SK-N-SH treated with all-trans-retinoic acid at 6 μM for 48 hours (cell line): Measurements from ENCODE around the gene TMED6.

Experiments used
- ATAC-seq: fragments of 200-7000 bp; cut with Tn5 transposase; 3 replicates; pipeline ENCODE4 v1.9.1; 2020; ENCODE audit warnings: mild to moderate bottlenecking, moderate library complexity
- ARNTL ChIP-seq: fragments of 450-650 bp; formaldehyde crosslinking; IDR thresholded peaks from 2 replicates; pipeline ENCODE4 v1.5.0; 2020; ENCODE audit warnings: low read depth, mild to moderate bottlenecking, moderate library complexity, borderline replicate concordance
- CSDC2 ChIP-seq: fragments of 250-450 bp; sonication (Bioruptor Pico); IDR thresholded peaks from 2 replicates; pipeline ENCODE4 v1.5.0; 2020; ENCODE audit warnings: mild to moderate bottlenecking, moderate library complexity
- ESRRG ChIP-seq: fragments of 250-450 bp; sonication (Bioruptor Pico); IDR thresholded peaks from 2 replicates; pipeline ENCODE4 v1.6.1; 2021; ENCODE audit warnings: mild to moderate bottlenecking
- ISL1 ChIP-seq: fragments of 250-450 bp; sonication (Bioruptor Pico); IDR thresholded peaks from 2 replicates; pipeline ENCODE4 v2.1.2; 2022; ENCODE audit warnings: mild to moderate bottlenecking, moderate library complexity
- OSR1 ChIP-seq: fragments of 250-450 bp; sonication (Bioruptor Pico); IDR thresholded peaks from 2 replicates; pipeline ENCODE4 v1.8.0; 2022; ENCODE audit warnings: moderate library complexity, mild to moderate bottlenecking, inconsistent platforms
- POU6F1 ChIP-seq: fragments of 250-450 bp; sonication (Bioruptor Pico); IDR thresholded peaks from 2 replicates; pipeline ENCODE4 v1.8.0; 2021; ENCODE audit warnings: low read depth, mild to moderate bottlenecking, moderate library complexity, borderline replicate concordance
- PPARA ChIP-seq: fragments of 250-450 bp; sonication (Bioruptor Pico); IDR thresholded peaks from 2 replicates; pipeline ENCODE4 v1.5.0; 2020; ENCODE audit warnings: mild to moderate bottlenecking, borderline replicate concordance
- RARB ChIP-seq: fragments of 250-450 bp; sonication (Bioruptor Pico); IDR thresholded peaks from 2 replicates; pipeline ENCODE4 v1.8.0; 2021; ENCODE audit warnings: mild to moderate bottlenecking, moderate library complexity
- TCF4 ChIP-seq: fragments of 250-450 bp; sonication (Bioruptor Pico); IDR thresholded peaks from 2 replicates; pipeline ENCODE4 v1.8.0; 2021; ENCODE audit warnings: mild to moderate bottlenecking, moderate library complexity, borderline replicate concordance
- TOX ChIP-seq: fragments of 250-450 bp; sonication (Bioruptor Pico); IDR thresholded peaks from 2 replicates; pipeline ENCODE4 v1.8.0; 2021; ENCODE audit warnings: mild to moderate bottlenecking, moderate library complexity, borderline replicate concordance
- TSHZ2 ChIP-seq: fragments of 250-450 bp; sonication (Bioruptor Pico); IDR thresholded peaks from 2 replicates; pipeline ENCODE4 v1.5.0; 2020; ENCODE audit warnings: mild to moderate bottlenecking, moderate library complexity
- ZC3H10 ChIP-seq: fragments of 250-450 bp; sonication (Bioruptor Pico); IDR thresholded peaks from 2 replicates; pipeline ENCODE4 v1.5.1; 2021; ENCODE audit warnings: mild to moderate bottlenecking, moderate library complexity
- ZFP3 ChIP-seq: fragments of 250-450 bp; sonication (Bioruptor Pico); IDR thresholded peaks from 2 replicates; pipeline ENCODE4 v1.5.0; 2020; ENCODE audit warnings: mild to moderate bottlenecking, moderate library complexity
- ZFP30 ChIP-seq: fragments of 450-650 bp; formaldehyde crosslinking; IDR thresholded peaks from 2 replicates; pipeline ENCODE4 v1.5.0; 2022; ENCODE audit warnings: mild to moderate bottlenecking, moderate library complexity
- ZNF70 ChIP-seq: fragments of 450-650 bp; formaldehyde crosslinking; IDR thresholded peaks from 2 replicates; pipeline ENCODE4 v1.5.0; 2020; ENCODE audit warnings: mild to moderate bottlenecking, moderate library complexity
- ZNF8 ChIP-seq: fragments of 450-650 bp; formaldehyde crosslinking; IDR thresholded peaks from 2 replicates; pipeline ENCODE4 v1.5.0; 2020; ENCODE audit warnings: mild to moderate bottlenecking, moderate library complexity
- TF ChIP-seq, protein P1 (sequence below): fragments of 250-450 bp; sonication (Bioruptor Pico); IDR thresholded peaks from 2 replicates; pipeline ENCODE4 v1.5.1; 2021; ENCODE audit warnings: mild to moderate bottlenecking, moderate library complexity
- TF ChIP-seq, protein P2 (sequence below): fragments of 250-450 bp; sonication (Bioruptor Pico); IDR thresholded peaks from 2 replicates; pipeline ENCODE4 v1.5.1; 2020; ENCODE audit warnings: low read depth, mild to moderate bottlenecking, moderate library complexity
- TF ChIP-seq, protein P3 (sequence below): fragments of 250-450 bp; sonication (Bioruptor Pico); IDR thresholded peaks from 2 replicates; pipeline ENCODE4 v1.8.0; 2020; ENCODE audit warnings: mild to moderate bottlenecking, moderate library complexity, borderline replicate concordance

Gene TMED6

DNA sequence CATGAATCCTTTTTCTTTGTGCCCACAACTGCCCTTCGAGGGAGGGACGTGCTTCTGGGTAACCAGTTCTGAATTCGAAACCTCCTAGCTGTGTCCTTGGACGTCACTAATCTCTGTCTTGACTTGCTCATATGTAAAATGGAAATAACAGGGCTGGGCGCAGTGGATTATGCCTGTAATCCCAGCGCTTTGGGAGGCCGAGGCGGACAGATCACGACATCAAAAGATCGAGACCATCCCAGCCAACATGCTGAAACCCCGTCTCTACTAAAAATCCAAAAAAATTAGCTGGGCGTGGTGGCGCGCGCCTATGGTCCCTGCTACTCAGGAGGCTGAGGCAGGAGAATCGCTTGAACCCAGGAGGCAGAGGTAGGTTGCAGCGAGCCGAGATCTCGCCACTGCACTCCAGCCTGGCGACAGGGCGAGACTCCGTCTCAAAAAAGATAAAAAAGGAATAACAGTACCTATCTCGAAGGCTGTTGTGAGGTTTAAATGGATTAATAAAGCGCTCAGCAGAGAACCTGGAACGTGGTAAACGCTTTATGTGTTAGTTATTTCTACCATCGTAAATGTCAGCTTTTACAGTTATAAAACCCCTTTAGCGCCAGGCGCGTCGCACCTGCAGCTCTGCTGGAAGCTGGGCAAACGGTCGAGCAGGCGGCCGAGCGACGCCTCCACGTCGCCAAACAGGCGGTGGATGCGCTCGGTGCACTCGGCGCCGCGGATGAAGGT, 12.9 kb downstream of the TMED6 start (continued):
- no peak for TF ChIP-seq TSHZ2
- TF ChIP-seq, protein P1, sequence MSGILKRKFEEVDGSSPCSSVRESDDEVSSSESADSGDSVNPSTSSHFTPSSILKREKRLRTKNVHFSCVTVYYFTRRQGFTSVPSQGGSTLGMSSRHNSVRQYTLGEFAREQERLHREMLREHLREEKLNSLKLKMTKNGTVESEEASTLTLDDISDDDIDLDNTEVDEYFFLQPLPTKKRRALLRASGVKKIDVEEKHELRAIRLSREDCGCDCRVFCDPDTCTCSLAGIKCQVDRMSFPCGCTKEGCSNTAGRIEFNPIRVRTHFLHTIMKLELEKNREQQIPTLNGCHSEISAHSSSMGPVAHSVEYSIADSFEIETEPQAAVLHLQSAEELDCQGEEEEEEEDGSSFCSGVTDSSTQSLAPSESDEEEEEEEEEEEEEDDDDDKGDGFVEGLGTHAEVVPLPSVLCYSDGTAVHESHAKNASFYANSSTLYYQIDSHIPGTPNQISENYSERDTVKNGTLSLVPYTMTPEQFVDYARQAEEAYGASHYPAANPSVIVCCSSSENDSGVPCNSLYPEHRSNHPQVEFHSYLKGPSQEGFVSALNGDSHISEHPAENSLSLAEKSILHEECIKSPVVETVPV (CRISPR knock-in tag): no peak
- no peak for TF ChIP-seq TCF4 (CRISPR knock-in tag)
- no peak for TF ChIP-seq TOX (CRISPR knock-in tag)
- no peak for TF ChIP-seq OSR1 (CRISPR knock-in tag)
- TF ChIP-seq ZFP30: no peak

- no peak for TF ChIP-seq ZC3H10 (CRISPR knock-in tag)
- TF ChIP-seq POU6F1 (CRISPR knock-in tag): no peak
- TF ChIP-seq CSDC2: no peak
- no peak for TF ChIP-seq ISL1 (CRISPR knock-in tag)
- no peak for TF ChIP-seq ESRRG (CRISPR knock-in tag)
- TF ChIP-seq, protein P2, sequence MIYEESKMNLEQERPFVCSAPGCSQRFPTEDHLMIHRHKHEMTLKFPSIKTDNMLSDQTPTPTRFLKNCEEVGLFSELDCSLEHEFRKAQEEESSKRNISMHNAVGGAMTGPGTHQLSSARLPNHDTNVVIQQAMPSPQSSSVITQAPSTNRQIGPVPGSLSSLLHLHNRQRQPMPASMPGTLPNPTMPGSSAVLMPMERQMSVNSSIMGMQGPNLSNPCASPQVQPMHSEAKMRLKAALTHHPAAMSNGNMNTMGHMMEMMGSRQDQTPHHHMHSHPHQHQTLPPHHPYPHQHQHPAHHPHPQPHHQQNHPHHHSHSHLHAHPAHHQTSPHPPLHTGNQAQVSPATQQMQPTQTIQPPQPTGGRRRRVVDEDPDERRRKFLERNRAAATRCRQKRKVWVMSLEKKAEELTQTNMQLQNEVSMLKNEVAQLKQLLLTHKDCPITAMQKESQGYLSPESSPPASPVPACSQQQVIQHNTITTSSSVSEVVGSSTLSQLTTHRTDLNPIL (CRISPR knock-in tag): no peak
- no peak for ATAC-seq
Measured at GRCh38 chr16:69334696-69335095, 16.9 kb downstream of the TMED6 start.

DNA sequence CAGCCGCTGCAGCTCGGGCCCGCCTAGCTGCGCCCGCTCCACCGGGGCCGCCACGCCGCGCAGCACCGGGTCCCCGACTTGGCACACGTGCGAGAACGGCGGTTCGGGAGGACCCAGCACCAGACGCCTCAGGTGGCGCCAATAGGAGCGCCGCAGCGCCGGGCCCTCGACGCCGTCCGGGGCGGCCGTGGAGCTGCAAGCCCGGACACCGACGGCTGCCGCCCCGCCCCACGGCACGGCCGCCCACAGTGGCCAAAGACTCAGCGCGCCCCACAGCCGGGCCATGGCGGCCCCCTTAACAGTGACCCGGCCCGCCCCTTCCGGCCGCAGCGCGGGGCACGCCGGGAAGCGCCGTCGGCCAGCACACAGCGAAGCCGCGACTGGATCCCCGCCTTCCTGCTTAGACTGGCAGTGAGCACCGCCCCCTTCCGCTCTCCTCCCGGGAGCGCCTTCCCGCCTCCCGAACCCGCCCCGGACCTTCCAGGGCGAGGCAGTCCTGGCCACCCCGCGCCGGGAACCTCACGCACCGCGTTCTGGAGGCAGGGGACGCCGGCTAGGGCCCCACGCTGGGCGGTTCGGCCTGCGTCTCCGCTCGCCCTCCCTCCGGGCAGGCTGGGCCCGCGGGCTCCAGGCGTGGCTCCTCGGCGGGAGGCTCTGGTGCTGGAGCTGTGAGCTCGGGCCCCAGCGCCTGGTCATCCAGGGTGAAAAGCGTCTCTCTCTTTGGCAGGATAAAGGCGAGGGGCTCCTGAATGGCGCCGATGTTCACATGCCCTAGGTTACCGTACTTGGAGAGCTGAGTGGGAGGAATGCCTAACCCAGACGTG, 21.1 kb downstream of the TMED6 start, which contains the start of gene PDF:
Gene PDF (minus strand): TSS at position 303 of the 824 bp plus-strand sequence. CDS start 18 bp downstream, at position 285.
- TF ChIP-seq, protein P3, sequence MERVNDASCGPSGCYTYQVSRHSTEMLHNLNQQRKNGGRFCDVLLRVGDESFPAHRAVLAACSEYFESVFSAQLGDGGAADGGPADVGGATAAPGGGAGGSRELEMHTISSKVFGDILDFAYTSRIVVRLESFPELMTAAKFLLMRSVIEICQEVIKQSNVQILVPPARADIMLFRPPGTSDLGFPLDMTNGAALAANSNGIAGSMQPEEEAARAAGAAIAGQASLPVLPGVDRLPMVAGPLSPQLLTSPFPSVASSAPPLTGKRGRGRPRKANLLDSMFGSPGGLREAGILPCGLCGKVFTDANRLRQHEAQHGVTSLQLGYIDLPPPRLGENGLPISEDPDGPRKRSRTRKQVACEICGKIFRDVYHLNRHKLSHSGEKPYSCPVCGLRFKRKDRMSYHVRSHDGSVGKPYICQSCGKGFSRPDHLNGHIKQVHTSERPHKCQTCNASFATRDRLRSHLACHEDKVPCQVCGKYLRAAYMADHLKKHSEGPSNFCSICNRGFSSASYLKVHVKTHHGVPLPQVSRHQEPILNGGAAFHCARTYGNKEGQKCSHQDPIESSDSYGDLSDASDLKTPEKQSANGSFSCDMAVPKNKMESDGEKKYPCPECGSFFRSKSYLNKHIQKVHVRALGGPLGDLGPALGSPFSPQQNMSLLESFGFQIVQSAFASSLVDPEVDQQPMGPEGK (CRISPR knock-in tag): no peak
- TF ChIP-seq ZFP3 (CRISPR knock-in tag) (no peak), ARNTL (no peak), ZNF70 (no peak), CSDC2 (no peak), PPARA (CRISPR knock-in tag) (no peak), ZNF8 (no peak), RARB (CRISPR knock-in tag) (no peak)
- TF ChIP-seq, protein P1 (CRISPR knock-in tag): no peak
- TF ChIP-seq, all 23 proteins: peak for 0
- peak; percentile 93 for ATAC-seq
